Measurements from ENCODE around the gene MIX23. TPM values are rescaled to one million over a fixed set of nuclear protein-coding genes. Genes with fewer than 3 reads are reported as not detected.

MIX23 gene
- total RNA-seq, 6 experiments from 2014 or later, result 21.3 to 36.0 (median 27.1) TPM

- Histone ChIP-seq H3K27ac (no peak overlapping the region), H3K27me3 (no peaks in the 10 kb centered on the region), H3K4me1 (peaks cover 0 to 31% (median 14%) of the 10 kb centered on the region in 4 donors), H3K4me3 (no peak overlapping the region), H3K36me3 (no peaks in the 10 kb centered on the region), H3K9me3 (no peaks in the 10 kb centered on the region)
- ATAC-seq (no peak), DNase-seq (no peak)
- intact Hi-C loops (cut with DNase I), result no loop called here
- TF ChIP-seq POLR2A (IDR thresholded peaks at IDR 0.05), result no peak
- TF ChIP-seq CTCF (IDR thresholded peaks at IDR 0.05), result no peak
Measured at GRCh38 chr3:122396511-122396910, 13.5 kb upstream of the MIX23 start.

- H3K36me3 ChIP-seq, result no peaks in the 10 kb centered on the region
Measured at GRCh38 chr3:122395582-122395981, 12.6 kb upstream of the MIX23 start.

GRCh38 chr3:122394173-122394572 lies 11.1 kb upstream of the MIX23 start:
- Histone ChIP-seq H3K4me3 (no peak overlapping the region), H3K27me3 (no peaks in the 10 kb centered on the region), H3K4me1 (peaks cover 0 to 52% (median 24%) of the 10 kb centered on the region in 4 donors), H3K27ac (peak overlapping the region in 1 of 3 donors; percentile 17), H3K9me3 (no peaks in the 10 kb centered on the region), H3K36me3 (no peaks in the 10 kb centered on the region)
- 100% methylated on average over 1 of the region's 1 CpG for WGBS (ENCODE audit: insufficient coverage, low coverage, low lambda C conversion rate, missing lambda C conversion rate)
- no peak for DNase-seq
- ATAC-seq, result no peak
- TF ChIP-seq POLR2A (IDR thresholded peaks at IDR 0.05), result no peak
- TF ChIP-seq CTCF (IDR thresholded peaks at IDR 0.05), result no peak
- intact Hi-C loops (cut with DNase I), result no loop called here

More at GRCh38 chr3:122395582-122395981, 12.6 kb upstream of the MIX23 start:
- no peak overlapping the region for H3K4me3 ChIP-seq
- TF ChIP-seq CTCF (IDR thresholded peaks at IDR 0.05) (no peak), POLR2A (IDR thresholded peaks at IDR 0.05) (no peak)
- no peak overlapping the region for H3K27ac ChIP-seq
- intact Hi-C loops (cut with DNase I), result no loop called here
- H3K4me1 ChIP-seq, result peaks cover 0 to 40% (median 19%) of the 10 kb centered on the region in 4 donors
- ATAC-seq (no peak), DNase-seq (no peak)
- H3K9me3 ChIP-seq, result no peaks in the 10 kb centered on the region
- 59% methylated on average over 3 of the region's 3 CpGs for WGBS (ENCODE audit: insufficient coverage, low coverage, low lambda C conversion rate, missing lambda C conversion rate)
- H3K27me3 ChIP-seq, result no peaks in the 10 kb centered on the region

- intact Hi-C loops (cut with DNase I), result no loop called here
- no peak for TF ChIP-seq POLR2A (IDR thresholded peaks at IDR 0.05)
- peak; percentile 68 to 73 (median 70) for TF ChIP-seq CTCF (IDR thresholded peaks at IDR 0.05)
- H3K27me3 ChIP-seq, result no peaks in the 10 kb centered on the region
- H3K4me1 ChIP-seq, result peaks cover 0 to 52% (median 24%) of the 10 kb centered on the region in 4 donors
- no peaks in the 10 kb centered on the region for H3K9me3 ChIP-seq
- peak; percentile 64 to 71 (median 68) for ATAC-seq
- no peak overlapping the region for H3K4me3 ChIP-seq
- WGBS (ENCODE audit: insufficient coverage, low coverage, low lambda C conversion rate, missing lambda C conversion rate), result 13% methylated on average over 2 of the region's 2 CpGs
- H3K27ac ChIP-seq, result peak overlapping the region in 2 of 3 donors; percentile 28 to 65
- H3K36me3 ChIP-seq, result no peaks in the 10 kb centered on the region
- no peak for DNase-seq
Measured at GRCh38 chr3:122392868-122393844, 10.1 kb upstream of the MIX23 start.
